Lower lobe of right lung (tissue), 2 donors: Measurements from ENCODE around the gene PLSCR1. TPM values are rescaled to one million over a fixed set of nuclear protein-coding genes. Genes with fewer than 3 reads are reported as not detected.

ENCODE experiments used
- ATAC-seq, 2 donors: fragments of 200-7000 bp; cut with Tn5 transposase; one replicate each; pipeline ENCODE4 v1.9.1; 2020 to 2022; ENCODE audit warnings: mild to moderate bottlenecking in 2 of 2, moderate library complexity in 2 of 2
- DNase-seq: peaks from one replicate; pipeline ENCODE4 v3.0.0-alpha.2; 2020
- H3K27ac ChIP-seq: fragments of 200-600 bp; one replicate; pipeline ENCODE4 v1.8.0; 2022
- H3K27me3 ChIP-seq: fragments of 200-600 bp; one replicate; pipeline ENCODE4 v1.8.0; 2022; ENCODE audit warnings: low read depth
- H3K36me3 ChIP-seq: fragments of 200-600 bp; one replicate; pipeline ENCODE4 v1.8.0; 2022; ENCODE audit warnings: mild to moderate bottlenecking
- H3K4me1 ChIP-seq: fragments of 200-600 bp; one replicate; pipeline ENCODE4 v1.8.0; 2022
- H3K4me3 ChIP-seq: fragments of 200-600 bp; one replicate; pipeline ENCODE4 v1.8.0; 2022; ENCODE audit warnings: mild to moderate bottlenecking
- H3K9me3 ChIP-seq: fragments of 200-600 bp; one replicate; pipeline ENCODE4 v1.8.0; 2022
- intact Hi-C: fragments of 100-400 bp; cut with DNase I; formaldehyde crosslinking; loops from one replicate; pipeline ENCODE4 v1.11.0; 2022
- total RNA-seq: library from RNA; stranded (reverse); fragmentation: NEBNext Ultra II Directional; extraction: Animal tissue kit (Norgen Biotek cat#: 25700); gene quantifications from one replicate; pipeline ENCODE4 v1.2.1, GENCODE V29; 2021
- TF ChIP-seq, protein P1 (sequence below): fragments of 200-600 bp; IDR thresholded peaks from one replicate; pipeline ENCODE4 v1.8.0; 2022; ENCODE audit warnings: antibody characterized with exemption, mild to moderate bottlenecking
- donor health status: DM: no; HTN: yes; CAD: no; lungs with severe emphysema.

PLSCR1 gene
- total RNA-seq, 1 donor from 2014 or later = 194 TPM

DNA sequence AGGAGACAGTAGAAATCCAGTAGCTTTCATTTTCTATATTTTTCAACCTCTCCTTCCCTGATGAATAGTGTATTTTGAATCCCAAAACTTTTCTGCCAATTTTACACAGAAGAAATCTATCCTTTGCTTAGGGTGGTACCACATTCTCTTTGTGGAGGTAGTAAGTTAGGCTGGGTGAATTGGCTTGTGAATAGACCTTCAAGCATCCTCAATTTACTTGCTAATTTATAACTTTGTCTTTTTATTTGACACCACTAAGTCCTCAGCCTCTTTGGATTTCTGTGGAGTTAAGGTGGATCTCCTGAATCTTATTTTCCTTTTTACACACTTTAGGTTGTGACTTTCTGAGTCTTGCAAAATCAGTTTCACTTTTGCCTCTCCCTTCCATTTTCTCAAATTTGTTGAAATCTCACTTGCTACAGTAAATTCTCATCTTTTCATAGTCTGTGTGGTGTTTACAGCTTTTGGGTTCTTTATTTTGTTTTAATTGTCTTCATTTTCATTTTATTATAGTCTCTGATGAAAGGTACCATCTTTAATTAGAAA lies 5.7 kb upstream of the PLSCR1 start:
- H3K9me3 ChIP-seq = no peaks in the 10 kb centered on the region
- no peak overlapping the region for H3K27ac ChIP-seq
- TF ChIP-seq, protein P1, sequence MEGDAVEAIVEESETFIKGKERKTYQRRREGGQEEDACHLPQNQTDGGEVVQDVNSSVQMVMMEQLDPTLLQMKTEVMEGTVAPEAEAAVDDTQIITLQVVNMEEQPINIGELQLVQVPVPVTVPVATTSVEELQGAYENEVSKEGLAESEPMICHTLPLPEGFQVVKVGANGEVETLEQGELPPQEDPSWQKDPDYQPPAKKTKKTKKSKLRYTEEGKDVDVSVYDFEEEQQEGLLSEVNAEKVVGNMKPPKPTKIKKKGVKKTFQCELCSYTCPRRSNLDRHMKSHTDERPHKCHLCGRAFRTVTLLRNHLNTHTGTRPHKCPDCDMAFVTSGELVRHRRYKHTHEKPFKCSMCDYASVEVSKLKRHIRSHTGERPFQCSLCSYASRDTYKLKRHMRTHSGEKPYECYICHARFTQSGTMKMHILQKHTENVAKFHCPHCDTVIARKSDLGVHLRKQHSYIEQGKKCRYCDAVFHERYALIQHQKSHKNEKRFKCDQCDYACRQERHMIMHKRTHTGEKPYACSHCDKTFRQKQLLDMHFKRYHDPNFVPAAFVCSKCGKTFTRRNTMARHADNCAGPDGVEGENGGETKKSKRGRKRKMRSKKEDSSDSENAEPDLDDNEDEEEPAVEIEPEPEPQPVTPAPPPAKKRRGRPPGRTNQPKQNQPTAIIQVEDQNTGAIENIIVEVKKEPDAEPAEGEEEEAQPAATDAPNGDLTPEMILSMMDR = no peak
- H3K36me3 ChIP-seq = no peaks in the 10 kb centered on the region
- ATAC-seq (no peak), DNase-seq (no peak)
- intact Hi-C loops = no loop called here
- H3K27me3 ChIP-seq = no peaks in the 10 kb centered on the region
- H3K4me3 ChIP-seq = no peak overlapping the region
- H3K4me1 ChIP-seq = peaks cover under 1% of the 10 kb centered on the region

DNA sequence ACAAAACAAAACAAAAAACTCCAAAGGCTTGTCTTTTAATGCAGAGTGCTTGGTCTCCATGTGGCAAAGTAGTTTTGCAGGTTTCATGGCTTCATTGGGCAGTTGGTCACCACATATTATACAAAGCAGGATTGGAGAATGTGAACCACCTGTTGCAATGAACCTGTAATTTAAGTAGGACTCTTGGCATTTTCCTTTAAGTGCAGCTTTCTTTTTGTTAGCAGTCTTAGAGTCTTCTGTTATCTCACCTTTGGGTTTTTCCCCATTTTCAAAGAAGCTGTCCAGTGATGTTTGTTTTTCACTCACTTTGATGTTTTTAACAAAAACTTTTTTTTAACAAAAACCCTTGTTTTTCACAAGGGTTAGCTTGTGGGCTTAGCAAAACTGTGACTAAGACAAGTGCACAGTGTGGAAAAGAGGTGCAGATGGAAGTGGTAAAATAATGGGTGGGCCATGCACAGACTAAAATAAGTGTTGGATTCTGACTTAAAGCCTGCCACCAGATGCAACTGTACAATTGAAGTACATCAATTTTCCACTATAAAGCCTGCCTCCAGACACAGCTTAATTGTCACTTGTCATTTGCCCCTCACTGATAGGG lies 2.9 kb upstream of the PLSCR1 start:
- DNase-seq (no peak), ATAC-seq (no peak)
- Histone ChIP-seq H3K36me3 (no peaks in the 10 kb centered on the region), H3K4me1 (peaks cover 11% of the 10 kb centered on the region), H3K27me3 (no peaks in the 10 kb centered on the region), H3K4me3 (no peak overlapping the region), H3K27ac (no peak overlapping the region), H3K9me3 (no peaks in the 10 kb centered on the region)
- TF ChIP-seq, protein P1 = no peak
- intact Hi-C loops = no loop called here

DNA sequence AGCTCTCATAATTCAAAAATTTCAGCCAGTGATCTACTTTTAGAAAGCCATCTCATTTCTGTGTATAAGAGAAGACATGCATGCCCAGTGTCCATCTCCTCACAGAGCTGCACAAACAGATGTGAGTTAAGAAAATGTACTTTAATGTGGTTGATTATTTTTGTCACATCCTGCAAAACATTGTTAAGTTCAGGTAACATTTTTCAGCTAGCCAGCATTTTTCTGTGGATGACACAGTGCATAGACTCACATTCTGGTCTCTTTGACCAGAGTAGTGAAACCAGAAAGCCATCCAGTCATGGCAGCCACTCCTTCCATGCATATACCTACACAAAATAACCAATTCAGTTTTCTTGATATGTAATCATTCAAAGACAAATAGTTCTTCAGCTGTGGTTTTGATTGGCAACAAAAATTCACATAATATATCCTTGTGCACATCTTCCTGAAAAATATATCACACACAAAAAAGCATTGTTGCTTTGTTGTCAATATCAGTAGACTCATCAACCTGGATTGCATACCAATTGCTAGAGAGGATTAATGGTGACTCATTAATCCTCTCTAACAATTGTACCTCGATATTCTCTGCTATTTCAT lies 2.1 kb upstream of the PLSCR1 start:
- DNase-seq = no peak
- TF ChIP-seq, protein P1 = no peak
- no peak overlapping the region for H3K27ac ChIP-seq
- H3K4me1 ChIP-seq = peaks cover 20% of the 10 kb centered on the region
- intact Hi-C loops = no loop called here
- no peak overlapping the region for H3K4me3 ChIP-seq
- no peaks in the 10 kb centered on the region for H3K9me3 ChIP-seq
- ATAC-seq = no peak
- H3K36me3 ChIP-seq = no peaks in the 10 kb centered on the region
- no peaks in the 10 kb centered on the region for H3K27me3 ChIP-seq

DNA sequence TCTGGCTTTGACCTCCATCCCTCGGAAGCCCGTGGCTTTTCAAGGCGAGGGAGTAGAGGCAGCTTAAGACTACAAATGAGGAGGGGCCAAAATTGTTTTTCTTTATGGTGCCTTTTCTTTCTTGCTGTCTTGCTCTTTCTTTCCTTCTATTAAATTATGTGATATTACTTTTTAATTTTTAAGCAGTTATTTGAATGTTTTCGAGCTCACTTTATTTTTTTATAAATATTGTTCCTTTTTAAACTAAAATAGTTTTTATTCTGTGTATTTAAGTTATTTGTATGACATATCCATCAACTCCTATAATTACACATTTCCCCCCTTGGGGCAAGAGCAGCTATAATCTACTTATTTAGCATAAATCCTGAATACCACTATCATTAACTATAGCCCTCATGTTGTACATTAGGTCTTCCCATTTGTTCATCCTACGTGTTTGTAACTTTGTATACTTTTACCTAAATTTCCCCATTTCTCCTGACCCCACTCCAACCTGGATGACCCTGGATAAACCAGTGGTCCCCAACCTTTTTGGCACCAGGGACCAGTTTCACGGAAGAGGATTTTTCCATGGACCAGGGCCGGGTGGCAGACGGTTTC lies 622 bp upstream of the PLSCR1 start:
- H3K4me3 ChIP-seq = peak overlapping the region; percentile 77
- H3K27ac ChIP-seq = peak overlapping the region; percentile 98
- ATAC-seq (no peak), DNase-seq (no peak)
- H3K4me1 ChIP-seq = peaks cover 34% of the 10 kb centered on the region
- H3K9me3 ChIP-seq = no peaks in the 10 kb centered on the region
- intact Hi-C loops = no loop called here
- H3K27me3 ChIP-seq = no peaks in the 10 kb centered on the region
- TF ChIP-seq, protein P1 = no peak
- no peaks in the 10 kb centered on the region for H3K36me3 ChIP-seq

DNA sequence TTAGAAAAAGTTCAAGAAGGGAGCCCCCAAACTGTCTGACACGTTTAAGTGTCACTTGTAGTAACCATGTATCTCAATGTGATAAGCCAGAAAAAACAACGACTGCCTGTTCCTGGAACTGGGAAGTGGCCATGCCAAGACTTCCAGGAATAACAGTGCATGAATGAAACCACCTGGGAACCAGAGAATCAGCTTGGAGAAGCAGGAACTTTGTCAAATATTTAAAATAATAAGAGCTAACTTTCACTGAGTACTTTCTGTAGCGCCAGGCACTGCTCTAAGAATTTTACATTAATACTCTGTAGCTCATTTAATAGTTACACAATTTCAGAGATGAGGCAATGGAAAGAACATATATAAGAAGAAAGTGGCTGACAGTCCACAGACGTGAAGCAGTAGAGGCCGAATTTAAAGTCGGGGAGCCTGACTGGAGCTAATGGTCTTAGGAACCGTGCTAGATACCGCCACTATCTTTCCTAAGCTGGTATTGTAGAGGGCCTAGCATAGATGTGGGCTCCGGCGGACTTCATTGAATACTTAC lies 876 bp downstream of the PLSCR1 start:
- intact Hi-C loops = no loop called here
- H3K9me3 ChIP-seq = no peaks in the 10 kb centered on the region
- peak; percentile 48 to 50 for ATAC-seq
- peak overlapping the region; percentile 77 for H3K4me3 ChIP-seq
- DNase-seq = no peak
- H3K36me3 ChIP-seq = no peaks in the 10 kb centered on the region
- no peaks in the 10 kb centered on the region for H3K27me3 ChIP-seq
- TF ChIP-seq, protein P1 = no peak
- peaks cover 49% of the 10 kb centered on the region for H3K4me1 ChIP-seq
- peak overlapping the region; percentile 98 for H3K27ac ChIP-seq
